Measurements from ENCODE around the gene KRT82. TPM values are rescaled to one million over a fixed set of nuclear protein-coding genes. Genes with fewer than 3 reads are reported as not detected.
"Not testable (repeated sequence)": the region's sequence is repeated elsewhere in the genome, so short reads cannot be mapped to it uniquely, and the experiment has no call there.

KRT82 gene
- total RNA-seq, 1 donor from 2014 or later, result not detected

- no peak for DNase-seq (ENCODE audit: extremely low read depth, low read depth, low spot score)
Observed at GRCh38 chr12:52347551-52348510, 58.3 kb downstream of the KRT82 start.

DNA sequence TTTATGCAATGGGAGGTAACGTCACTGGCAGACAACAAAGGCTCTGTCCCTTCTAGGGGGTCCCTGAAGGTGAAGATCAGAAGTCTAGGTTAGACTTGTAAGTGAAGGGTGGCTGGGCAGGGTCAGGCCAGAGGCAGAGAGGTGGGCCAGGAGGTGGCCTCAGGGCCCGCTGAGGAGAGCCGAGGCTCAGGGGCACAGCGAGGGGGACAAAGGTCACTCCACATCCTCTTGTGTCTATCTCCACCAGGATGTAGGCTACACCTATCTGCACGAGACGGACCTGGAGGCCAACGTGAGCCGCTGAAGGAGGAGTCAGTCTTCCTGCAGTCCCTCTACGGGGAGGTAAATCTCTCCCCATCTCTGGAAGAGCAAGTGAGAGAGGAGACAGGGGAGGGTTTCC lies 59.1 kb downstream of the KRT82 start:
- DNase-seq (ENCODE audit: extremely low read depth, low read depth, low spot score), result no peak

- DNase-seq (ENCODE audit: extremely low read depth, low read depth, low spot score), result no peak
Observed at GRCh38 chr12:52346593-52346992, 59.5 kb downstream of the KRT82 start.

DNA sequence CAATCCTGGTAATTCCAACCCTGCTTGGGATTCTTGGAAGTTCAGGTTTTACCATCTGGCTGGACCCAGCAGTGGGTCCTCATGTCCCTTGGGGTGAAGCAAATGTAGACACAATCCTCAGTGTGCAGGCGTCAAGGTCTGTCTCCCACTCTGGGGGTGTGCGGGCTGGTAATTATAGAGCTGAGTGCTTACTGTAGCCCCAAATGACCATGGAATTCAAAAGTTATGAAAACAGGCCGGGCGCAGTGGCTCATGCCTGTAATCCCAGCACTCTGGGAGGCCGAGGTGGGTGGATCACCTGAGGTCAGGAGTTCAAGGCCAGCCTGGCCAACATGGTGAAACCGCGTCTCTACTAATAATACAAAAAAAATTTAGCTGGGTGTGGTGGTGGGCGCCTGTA lies 61.1 kb downstream of the KRT82 start:
- DNase-seq (ENCODE audit: extremely low read depth, low read depth, low spot score), result not testable (repeated sequence)

DNA sequence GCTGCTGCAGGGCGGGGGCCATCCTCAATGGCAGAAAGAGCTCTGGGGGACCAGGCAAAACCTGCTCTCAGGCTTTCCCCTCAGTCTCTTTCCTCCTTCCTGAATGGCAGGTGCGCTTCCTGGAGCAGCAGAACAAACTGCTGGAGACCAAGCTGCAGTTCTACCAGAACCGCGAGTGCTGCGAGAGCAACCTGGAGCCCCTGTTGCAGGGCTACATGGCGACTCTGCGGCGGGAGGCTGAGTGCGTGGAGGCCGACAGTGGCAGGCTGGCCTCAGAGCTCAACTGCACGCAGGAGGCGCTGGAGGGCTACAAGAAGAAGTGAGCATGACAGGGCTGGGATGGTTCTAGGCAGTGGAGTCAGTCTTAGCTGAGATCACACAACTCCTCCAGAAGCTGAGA lies 62.0 kb downstream of the KRT82 start:
- DNase-seq (ENCODE audit: extremely low read depth, low read depth, low spot score), result no peak

Other genes starting within 250 kb of the KRT82 start
- gene KRT80, start 214.3 kb downstream of the KRT82 start, total RNA-seq, result 1.5 and 1.6 TPM in 2 replicates
- gene KRT7, start 173.1 kb downstream of the KRT82 start, total RNA-seq, result 92.6 and 240 TPM in 2 replicates
- not detected in 2 replicates for gene KRT86, start 131.7 kb downstream of the KRT82 start, total RNA-seq
- not detected in 2 replicates for gene KRT81, start 114.8 kb downstream of the KRT82 start, total RNA-seq
- gene KRT83, start 84.9 kb downstream of the KRT82 start, total RNA-seq, result not detected in 2 replicates
- gene KRT85, start 38.9 kb downstream of the KRT82 start, total RNA-seq, result not detected in 2 replicates
- not detected in 2 replicates for gene KRT84, start 20.7 kb downstream of the KRT82 start, total RNA-seq
- not detected in 2 replicates for gene KRT75, start 28.0 kb upstream of the KRT82 start, total RNA-seq
- gene KRT6B, start 45.8 kb upstream of the KRT82 start, total RNA-seq, result not detected in 2 replicates
- not detected in 2 replicates for gene KRT6C, start 67.5 kb upstream of the KRT82 start, total RNA-seq
- not detected in 2 replicates for gene KRT6A, start 86.9 kb upstream of the KRT82 start, total RNA-seq
- not detected in 2 replicates for gene KRT5, start 114.1 kb upstream of the KRT82 start, total RNA-seq
- gene KRT71, start 146.8 kb upstream of the KRT82 start, total RNA-seq, result not detected in 2 replicates
- gene KRT74, start 167.5 kb upstream of the KRT82 start, total RNA-seq, result not detected in 2 replicates
- not detected in 2 replicates for gene KRT72, start 195.1 kb upstream of the KRT82 start, total RNA-seq
- not detected in 2 replicates for gene KRT73, start 212.2 kb upstream of the KRT82 start, total RNA-seq
- not detected in 2 replicates for gene KRT2, start 245.9 kb upstream of the KRT82 start, total RNA-seq